HG02938 (cell line): ENCODE measurements around the gene UBE2K.
"Not testable (repeated sequence)": the region's sequence is repeated elsewhere in the genome, so short reads cannot be mapped to it uniquely, and the experiment has no call there.

Experiments
- ATAC-seq: cut with Tn5 transposase; IDR thresholded peaks from one replicate; pipeline ENCODE4 v1.9.1; 2021; ENCODE audit warnings: mild to moderate bottlenecking, moderate library complexity; ENCODE audit not compliant: unreplicated experiment

The UBE2K gene

GRCh38 chr4:39792529-39792928, 94.6 kb downstream of the UBE2K start:
- ATAC-seq, result no peak

- not testable (repeated sequence) for ATAC-seq
Measured at GRCh38 chr4:39792976-39793375, 95.0 kb downstream of the UBE2K start.

- ATAC-seq, result no peak
Measured at GRCh38 chr4:39802005-39802404, 104.1 kb downstream of the UBE2K start.

- no peak for ATAC-seq
Measured at GRCh38 chr4:39808231-39808749, 110.4 kb downstream of the UBE2K start.

GRCh38 chr4:39812500-39812899, 114.6 kb downstream of the UBE2K start:
- ATAC-seq, result no peak

GRCh38 chr4:39813033-39813432, 115.1 kb downstream of the UBE2K start:
- not testable (repeated sequence) for ATAC-seq

GRCh38 chr4:39813761-39814160, 115.8 kb downstream of the UBE2K start:
- not testable (repeated sequence) for ATAC-seq

GRCh38 chr4:39814403-39815185, 116.7 kb downstream of the UBE2K start:
- ATAC-seq, result no peak

- ATAC-seq, result no peak
Measured at GRCh38 chr4:39818646-39819045, 120.7 kb downstream of the UBE2K start.

- ATAC-seq, result no peak
Measured at GRCh38 chr4:39820186-39820585, 122.2 kb downstream of the UBE2K start.

GRCh38 chr4:39821951-39822350, 124.0 kb downstream of the UBE2K start:
- ATAC-seq, result no peak

GRCh38 chr4:39822662-39823061, 124.7 kb downstream of the UBE2K start:
- no peak for ATAC-seq

GRCh38 chr4:39823191-39823590, 125.3 kb downstream of the UBE2K start:
- ATAC-seq, result no peak

- ATAC-seq, result no peak
Measured at GRCh38 chr4:39825090-39825489, 127.2 kb downstream of the UBE2K start.

- no peak for ATAC-seq
Measured at GRCh38 chr4:39825741-39826231, 127.8 kb downstream of the UBE2K start.
